GM19455 (cell line): ENCODE data around the gene TMEM72.
A peak's percentile ranks its signal among the peaks of the same experiment; 100 is the strongest.

Experiments
- ATAC-seq: cut with Tn5 transposase; IDR thresholded peaks from one replicate; pipeline ENCODE4 v1.9.1; 2021; ENCODE audit not compliant: unreplicated experiment

TMEM72 gene

DNA sequence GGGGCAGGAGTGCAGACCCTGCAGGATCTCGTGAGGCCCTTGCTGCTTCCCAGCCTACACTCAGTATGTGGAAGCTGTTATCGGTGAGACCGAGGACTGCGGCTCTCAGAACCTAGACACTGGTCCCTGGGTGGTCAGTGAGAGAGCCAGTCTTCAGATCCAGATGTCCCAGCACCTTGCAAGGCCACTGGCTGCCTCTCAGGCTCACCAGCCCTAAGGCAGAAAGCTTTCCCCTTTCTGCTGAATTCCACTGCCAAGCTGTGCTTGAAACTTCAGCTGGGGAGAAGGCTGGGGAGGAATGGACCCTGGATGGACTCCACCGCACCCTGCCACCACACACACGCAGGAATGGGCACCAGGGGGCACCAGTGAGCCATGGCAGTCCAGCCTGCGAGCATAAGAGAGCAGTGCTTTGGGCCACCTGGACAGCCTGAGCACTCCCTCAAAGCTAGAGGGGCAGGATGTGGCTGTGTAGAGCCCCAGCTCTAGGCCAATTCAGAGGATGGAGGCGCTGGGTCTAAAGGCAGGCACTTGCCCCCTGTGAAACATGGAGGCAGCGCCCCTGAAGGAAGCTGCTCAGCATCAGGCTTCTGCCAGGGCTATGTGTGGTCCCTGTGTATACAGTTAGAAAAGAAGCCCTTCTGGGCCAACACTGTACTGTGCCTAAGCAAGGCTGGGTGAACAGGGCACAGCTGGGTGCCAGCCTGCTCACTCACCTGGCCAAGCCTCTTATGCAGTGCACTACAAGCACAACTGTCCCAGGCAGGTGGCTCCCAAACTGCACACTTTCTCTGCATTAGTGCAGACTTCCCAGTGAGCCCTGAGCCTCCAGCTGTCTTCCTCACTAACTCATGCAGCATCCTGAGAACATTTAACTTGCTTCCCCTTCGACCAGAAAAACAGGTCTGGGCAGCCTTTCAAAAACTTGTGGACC lies 21.6 kb downstream of the TMEM72 start:
- peak; percentile 99 for ATAC-seq

GRCh38 chr10:44933451-44934321 lies 22.5 kb downstream of the TMEM72 start:
- ATAC-seq, result no peak

DNA sequence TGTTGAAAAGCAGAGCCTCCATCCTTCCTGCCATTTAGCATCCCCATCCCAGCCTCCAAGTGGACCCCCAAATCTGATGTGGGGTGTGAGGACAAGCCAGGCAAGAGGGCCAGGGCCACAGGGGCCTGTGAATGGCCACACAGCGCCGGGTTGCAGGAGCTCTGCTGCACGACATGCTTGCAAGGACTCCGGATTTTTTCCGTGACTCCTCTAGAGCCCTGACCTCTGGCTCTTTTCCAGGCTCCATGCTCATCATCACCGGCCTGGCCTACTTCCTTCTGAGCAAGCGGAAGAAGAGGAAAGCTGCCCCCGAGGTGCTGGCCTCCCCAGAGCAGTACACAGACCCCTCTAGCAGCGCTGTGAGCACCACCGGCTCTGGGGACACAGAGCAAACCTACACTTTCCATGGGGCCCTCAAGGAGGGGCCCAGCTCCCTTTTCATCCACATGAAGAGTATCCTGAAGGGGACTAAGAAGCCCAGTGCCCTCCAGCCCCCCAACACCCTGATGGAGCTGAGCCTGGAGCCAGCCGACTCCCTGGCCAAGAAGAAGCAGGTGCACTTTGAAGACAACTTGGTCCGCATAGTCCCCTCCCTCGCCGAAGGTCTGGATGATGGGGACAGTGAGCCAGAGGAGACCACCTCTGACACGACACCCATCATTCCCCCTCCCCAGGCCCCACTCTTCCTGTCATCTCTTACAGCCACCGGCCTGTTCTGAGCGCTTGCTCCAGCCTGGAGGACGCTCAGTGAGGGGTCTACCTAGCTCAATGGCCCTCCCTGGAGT lies 23.5 kb downstream of the TMEM72 start:
- no peak for ATAC-seq

- ATAC-seq, result no peak
These were observed 24.2 kb downstream of the TMEM72 start for GRCh38 chr10:44935201-44935965.

- ATAC-seq, result no peak
These were observed 24.8 kb downstream of the TMEM72 start for GRCh38 chr10:44935966-44936295.

DNA sequence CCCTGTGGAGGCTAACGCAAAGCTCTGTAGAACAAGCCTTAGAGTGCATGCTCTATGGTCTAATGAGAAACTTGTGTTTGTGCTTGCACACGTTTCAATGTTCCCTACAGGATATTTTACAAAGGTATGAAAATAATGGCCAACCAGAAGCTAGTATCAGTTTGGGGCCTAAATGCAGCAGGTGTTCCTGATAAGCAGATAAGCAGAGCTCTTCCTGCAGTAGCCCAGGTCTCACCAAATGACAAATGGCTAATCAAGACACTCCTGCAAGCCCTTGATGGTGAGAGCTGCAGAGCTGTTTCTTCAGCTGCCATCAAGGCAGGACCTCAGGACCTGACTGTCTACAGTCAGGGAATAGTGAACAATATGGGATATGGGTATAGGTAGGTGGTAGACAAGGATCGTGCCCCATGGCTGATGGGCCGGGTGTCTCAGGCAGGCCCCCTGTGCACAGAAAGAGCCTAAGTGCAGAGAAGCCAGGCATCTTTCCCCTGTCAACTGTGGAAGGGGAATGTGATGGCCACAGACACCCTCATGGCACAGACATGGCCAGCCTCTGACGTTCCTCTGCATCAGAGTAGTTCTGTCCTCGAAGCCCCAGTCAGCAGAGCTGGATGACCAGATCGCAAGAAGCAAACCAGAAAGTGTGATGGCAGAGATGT lies 25.3 kb downstream of the TMEM72 start:
- no peak for ATAC-seq

DNA sequence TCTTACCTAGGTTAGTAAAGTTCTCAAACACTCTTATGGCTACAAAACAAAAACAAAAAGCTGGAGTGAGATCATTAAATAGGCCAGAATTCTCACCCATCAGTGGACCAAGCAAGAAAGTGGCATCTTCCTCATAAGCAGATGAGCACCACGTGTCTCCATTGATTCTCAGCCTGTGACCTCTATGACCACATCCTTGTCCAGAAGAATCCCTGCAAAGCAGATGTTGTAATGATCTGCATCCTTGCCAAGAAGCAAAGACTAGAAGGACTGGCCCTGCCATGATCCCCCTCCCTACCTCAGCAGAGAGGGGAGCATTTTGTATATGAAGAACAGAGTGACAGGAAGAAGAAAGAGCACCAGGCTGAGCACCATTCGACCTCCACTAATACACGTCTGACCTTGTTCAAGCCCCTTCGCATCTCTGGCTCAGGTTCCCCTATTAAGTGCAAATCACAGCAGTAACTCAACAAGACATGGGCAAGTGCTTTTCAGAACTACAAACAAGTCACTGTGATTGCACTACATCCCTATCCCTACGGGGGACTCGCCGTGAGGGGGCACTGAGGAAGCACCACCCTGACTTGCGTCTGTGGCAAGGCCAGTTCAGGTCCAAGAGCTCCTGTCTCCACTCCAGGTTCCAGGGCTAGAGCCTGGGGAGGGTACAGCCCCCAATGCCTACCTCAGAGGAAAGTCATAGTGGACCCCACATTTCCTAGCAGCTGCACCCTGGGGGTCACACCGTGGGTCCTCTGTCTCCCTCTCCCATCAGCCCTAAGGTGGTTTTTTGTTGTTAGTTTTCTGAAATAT lies 26.3 kb downstream of the TMEM72 start:
- ATAC-seq, result no peak

DNA sequence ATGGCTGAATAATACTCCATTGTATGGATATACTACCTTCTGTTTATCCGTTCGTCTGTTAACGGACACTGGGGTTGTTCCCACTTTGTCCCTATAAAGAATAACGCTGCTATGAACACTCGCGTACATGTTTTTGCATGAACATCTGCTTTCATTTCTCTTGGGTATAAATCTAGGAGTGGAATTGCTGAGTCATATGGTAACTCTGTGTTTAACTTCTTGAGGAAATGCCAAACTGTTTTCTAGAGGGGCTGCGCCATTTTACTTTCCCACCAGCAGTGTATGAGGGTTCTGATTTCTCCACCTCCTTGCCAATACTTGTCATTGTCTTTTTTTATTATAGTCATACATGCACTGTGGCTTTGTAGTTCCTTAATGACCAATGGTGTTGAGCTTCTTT lies 27.8 kb downstream of the TMEM72 start:
- ATAC-seq, result no peak

DNA sequence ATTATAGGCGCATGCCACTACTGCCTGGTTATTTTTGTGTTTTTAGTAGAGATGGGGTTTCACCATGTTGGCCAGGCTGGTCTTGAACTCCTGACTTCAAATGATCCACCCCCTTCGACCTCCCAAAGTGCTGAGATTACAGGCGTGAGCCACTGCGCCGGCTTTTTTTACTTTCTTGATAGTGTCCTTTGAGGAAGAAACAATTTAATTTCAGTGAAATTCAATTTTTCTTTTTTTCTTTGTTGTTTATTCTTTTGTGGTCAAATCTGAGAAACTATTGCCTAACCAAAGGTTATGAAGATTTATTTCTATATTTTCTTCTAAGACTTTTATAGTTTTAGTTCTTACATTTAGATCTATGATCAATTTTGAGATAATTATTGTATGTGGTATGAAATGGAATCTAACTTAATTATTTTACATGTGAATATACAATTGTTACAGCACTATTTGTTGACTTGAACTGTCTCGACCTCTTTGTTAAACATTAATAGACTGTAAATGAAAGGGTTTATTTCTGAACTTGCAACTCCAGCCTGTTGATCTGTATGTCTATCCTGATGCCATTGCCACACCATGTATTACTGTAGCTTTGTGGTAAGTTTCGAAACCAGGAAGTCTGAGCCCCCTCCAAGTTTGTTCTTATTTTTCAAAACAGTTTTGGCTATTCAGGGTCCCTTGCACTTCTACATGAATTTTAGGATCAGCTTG lies 28.7 kb downstream of the TMEM72 start:
- ATAC-seq, result no peak

DNA sequence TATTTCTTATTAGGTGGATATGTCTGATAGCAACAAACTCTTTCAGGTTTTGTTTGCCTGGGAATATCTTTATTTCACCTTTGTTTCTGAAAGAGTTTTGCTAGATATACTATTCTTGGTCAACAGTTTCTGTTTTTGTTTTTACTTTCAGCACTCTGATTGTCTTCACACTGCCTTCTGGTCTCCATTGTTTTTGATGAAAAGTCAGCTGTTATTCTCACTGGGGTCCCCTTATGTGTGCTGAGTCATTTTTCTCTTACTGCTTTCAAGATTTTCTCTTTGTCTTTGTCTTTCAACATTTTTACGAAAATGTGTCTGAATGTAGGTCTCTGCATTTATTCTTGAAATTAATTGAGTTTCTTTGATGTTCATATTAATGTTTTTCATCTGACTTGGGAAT lies 33.2 kb downstream of the TMEM72 start:
- ATAC-seq, result no peak

DNA sequence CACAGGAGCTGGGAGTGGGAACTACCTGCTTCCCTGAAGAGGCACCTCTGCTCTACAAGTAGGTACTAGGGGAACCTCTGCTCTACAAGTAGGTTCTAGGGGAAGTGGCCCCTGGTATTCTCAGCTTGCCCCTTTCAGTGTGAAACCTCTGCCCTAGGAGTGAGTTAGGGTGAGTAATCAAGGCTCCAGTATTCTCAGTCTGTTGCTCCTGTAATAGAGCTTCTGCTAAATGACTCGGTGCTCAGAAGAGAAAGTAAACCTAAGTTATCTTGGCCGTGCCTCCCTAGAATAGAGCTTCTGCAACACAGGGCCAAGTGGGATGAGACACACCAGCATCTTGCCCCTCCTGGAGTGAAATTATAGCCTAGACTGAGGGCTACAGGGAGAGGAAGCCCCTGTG lies 35.1 kb downstream of the TMEM72 start:
- ATAC-seq, result no peak

DNA sequence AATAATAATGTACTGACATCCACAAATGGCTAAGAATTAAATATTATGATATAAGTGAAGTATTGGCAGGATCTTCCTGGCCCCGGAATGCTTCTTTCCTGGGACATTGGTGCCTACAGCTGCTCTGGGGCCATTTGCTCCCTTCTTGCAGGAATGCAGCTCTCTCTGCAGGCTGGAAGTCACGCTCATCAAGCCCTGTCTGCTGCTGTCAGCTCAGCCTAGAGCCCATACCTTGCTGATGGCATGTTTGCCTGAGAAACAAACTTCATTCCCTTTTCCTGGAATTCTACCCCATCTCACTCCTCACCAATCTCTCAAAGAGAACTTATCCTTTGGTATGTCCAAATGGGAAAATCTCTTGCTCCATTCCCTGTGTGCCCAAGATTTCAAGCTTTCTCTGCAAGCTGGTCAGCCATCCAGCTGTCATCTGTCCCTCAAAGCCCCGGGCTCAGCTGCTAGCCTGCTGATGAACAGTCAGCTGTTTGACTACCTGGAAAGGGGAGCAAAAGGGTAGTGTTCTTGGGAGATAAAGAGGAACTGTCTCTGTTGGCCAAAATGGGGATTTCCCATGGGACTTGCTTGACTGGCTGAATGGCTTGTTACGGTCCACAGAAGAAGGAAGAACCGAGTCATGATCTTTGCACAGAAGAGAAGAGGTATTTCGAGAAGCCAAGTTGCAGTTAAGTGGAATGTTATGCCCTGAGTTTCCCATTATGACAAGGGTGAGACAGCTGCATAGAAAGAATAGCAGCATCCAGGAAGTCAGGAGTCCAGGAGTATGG lies 36.4 kb downstream of the TMEM72 start:
- ATAC-seq, result no peak

DNA sequence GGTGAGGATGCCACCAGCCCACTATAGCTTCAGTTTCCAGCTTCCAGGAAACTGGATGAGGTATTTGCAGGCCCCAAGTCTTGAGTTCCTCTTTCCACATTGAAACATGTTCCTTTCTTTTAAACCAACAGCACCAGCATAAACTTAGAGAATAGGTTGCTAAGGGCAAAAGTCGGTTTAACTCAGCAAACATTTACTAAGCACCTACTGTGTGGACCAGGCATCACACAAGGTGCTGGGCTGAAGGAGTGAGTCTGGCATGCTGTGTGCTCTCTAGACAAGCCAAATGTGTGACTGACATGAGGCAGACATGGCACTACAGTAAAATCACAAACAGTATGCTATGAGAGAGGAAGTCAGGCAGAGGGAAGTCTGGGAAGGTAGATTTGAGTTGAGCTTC lies 37.5 kb downstream of the TMEM72 start:
- no peak for ATAC-seq

GRCh38 chr10:44949127-44949802 lies 38.1 kb downstream of the TMEM72 start:
- no peak for ATAC-seq

GRCh38 chr10:44949915-44950314 lies 38.8 kb downstream of the TMEM72 start:
- ATAC-seq, result no peak

DNA sequence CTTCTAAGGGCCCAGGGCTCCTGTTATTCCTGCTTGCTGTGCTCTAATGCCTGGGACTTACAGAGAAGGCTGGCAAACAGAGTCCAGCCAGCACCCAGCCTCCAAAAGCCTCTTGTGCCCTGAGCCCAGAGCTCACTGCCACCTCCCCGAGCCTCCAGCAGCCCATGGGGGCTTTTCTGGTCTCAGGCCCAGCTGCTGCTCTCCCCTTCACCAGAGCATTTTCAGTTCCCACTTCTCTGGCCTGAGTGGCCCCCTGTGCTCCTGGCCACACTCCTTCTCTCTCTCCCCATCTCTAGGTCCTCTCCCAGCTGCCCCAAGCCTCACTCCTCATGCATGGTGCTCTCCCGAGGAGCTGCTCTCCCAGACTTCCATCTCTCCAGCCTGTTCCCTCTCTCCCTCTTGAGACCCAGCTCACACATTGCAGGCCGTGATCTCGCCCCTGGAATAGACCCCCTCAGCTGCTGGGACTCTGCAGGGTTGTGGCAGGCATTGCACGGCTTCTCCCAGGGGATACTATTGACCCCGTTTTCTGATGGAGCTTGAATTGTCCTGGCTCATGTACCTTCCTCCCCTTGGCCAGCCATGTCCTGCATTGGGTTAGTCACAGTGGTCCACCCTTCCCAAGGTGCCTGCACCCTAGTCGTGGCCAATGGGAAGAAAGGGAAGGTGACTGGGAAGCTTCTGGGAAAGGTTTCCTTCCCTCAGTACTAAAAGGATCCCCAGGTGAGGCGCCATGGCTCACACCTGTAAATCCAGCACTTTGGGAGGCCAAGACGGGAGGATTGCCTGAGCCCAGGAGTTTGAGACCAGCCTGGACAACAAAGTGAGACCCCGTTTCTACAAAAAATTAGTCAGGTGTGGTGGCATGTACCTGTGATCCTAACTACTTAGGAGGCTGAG lies 39.4 kb downstream of the TMEM72 start:
- ATAC-seq, result no peak
